ENCODE data around the gene GLRA2.

Gene GLRA2

GRCh38 chrX:14616301-14616700 lies 87.0 kb downstream of the GLRA2 start:
- DNase-seq (ENCODE audit: extremely low read depth, insufficient read length), result no peak
- H3K36me3 ChIP-seq (ENCODE audit: control insufficient read depth, insufficient read depth, low read length), result no peaks in the 10 kb centered on the region
- H3K4me3 ChIP-seq (replicated peaks; ENCODE audit: low read depth, low read length), result no peak overlapping the region
- H3K27me3 ChIP-seq (replicated peaks; ENCODE audit: control insufficient read depth, insufficient read depth, low read length), result no peaks in the 10 kb centered on the region
- no peak for TF ChIP-seq CTCF (IDR thresholded peaks at IDR 0.05; ENCODE audit: insufficient read depth, low read length, poor library complexity, severe bottlenecking)

- Histone ChIP-seq H3K4me3 (replicated peaks; ENCODE audit: low read depth, low read length) (no peak overlapping the region), H3K36me3 (ENCODE audit: control insufficient read depth, insufficient read depth, low read length) (no peaks in the 10 kb centered on the region), H3K27me3 (replicated peaks; ENCODE audit: control insufficient read depth, insufficient read depth, low read length) (no peaks in the 10 kb centered on the region)
- no peak for TF ChIP-seq CTCF (IDR thresholded peaks at IDR 0.05; ENCODE audit: insufficient read depth, low read length, poor library complexity, severe bottlenecking)
- DNase-seq (ENCODE audit: extremely low read depth, insufficient read length), result no peak
These were observed 87.5 kb downstream of the GLRA2 start for GRCh38 chrX:14616836-14617235.

GRCh38 chrX:14618177-14618965 lies 89.0 kb downstream of the GLRA2 start:
- TF ChIP-seq CTCF (IDR thresholded peaks at IDR 0.05; ENCODE audit: insufficient read depth, low read length, poor library complexity, severe bottlenecking), result no peak
- no peak for DNase-seq (ENCODE audit: extremely low read depth, insufficient read length)
- Histone ChIP-seq H3K36me3 (ENCODE audit: control insufficient read depth, insufficient read depth, low read length) (no peaks in the 10 kb centered on the region), H3K4me3 (replicated peaks; ENCODE audit: low read depth, low read length) (no peak overlapping the region), H3K27me3 (replicated peaks; ENCODE audit: control insufficient read depth, insufficient read depth, low read length) (no peaks in the 10 kb centered on the region)

- DNase-seq (ENCODE audit: extremely low read depth, insufficient read length), result no peak
- no peaks in the 10 kb centered on the region for H3K36me3 ChIP-seq (ENCODE audit: control insufficient read depth, insufficient read depth, low read length)
- no peak for TF ChIP-seq CTCF (IDR thresholded peaks at IDR 0.05; ENCODE audit: insufficient read depth, low read length, poor library complexity, severe bottlenecking)
- H3K4me3 ChIP-seq (replicated peaks; ENCODE audit: low read depth, low read length), result no peak overlapping the region
- H3K27me3 ChIP-seq (replicated peaks; ENCODE audit: control insufficient read depth, insufficient read depth, low read length), result no peaks in the 10 kb centered on the region
These were observed 101.4 kb downstream of the GLRA2 start for GRCh38 chrX:14630733-14631132.

DNA sequence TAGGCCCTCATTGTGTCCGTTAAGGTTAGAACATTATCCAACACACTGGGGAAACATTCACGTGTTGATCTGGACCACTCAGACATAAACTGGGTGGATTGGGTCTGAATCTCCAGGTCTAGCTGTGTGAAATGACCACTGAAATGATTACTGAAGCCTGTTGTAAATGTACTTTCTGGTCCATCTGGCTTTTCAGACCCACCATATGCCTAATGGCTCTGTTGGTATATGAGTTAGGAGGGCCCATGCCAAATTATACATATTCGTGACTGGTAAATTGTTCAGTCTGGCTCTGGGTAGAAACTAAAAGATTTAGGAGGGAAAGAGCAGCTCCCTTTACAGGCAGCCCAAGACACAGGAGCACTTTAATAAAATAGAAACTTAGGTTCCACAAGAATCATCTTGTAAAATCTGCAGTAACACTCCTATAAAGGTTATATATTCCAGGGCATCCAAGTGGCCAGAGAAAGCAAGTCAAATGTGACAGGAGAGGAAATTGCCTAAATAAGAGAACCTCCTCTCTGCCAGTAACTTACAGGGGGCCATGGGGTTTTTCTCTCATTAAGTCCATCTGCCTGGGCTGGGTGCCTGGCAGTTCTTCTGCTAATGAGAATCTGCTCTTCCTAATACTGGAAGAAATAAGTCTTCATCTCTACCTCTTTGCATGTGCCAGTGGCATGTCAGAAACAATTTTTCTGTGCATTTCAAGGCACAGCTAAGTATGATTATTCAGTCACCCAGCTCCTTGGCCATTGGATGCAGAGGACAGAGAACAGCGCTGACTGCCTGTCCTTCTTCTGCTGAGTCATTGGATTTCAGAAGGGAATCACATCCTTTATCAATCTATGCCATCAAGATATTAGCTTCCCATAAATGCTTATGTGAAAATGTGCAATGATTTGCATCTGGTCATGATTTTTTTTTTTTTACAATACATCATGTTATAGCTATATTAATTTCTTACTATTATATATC lies 112.6 kb downstream of the GLRA2 start:
- Histone ChIP-seq H3K36me3 (ENCODE audit: control insufficient read depth, insufficient read depth, low read length) (no peaks in the 10 kb centered on the region), H3K4me3 (replicated peaks; ENCODE audit: low read depth, low read length) (no peak overlapping the region), H3K27me3 (replicated peaks; ENCODE audit: control insufficient read depth, insufficient read depth, low read length) (no peaks in the 10 kb centered on the region)
- no peak for TF ChIP-seq CTCF (IDR thresholded peaks at IDR 0.05; ENCODE audit: insufficient read depth, low read length, poor library complexity, severe bottlenecking)
- no peak for DNase-seq (ENCODE audit: extremely low read depth, insufficient read length)
